Activated CD4-positive, alpha-beta T cell treated with anti-CD3 and anti-CD28 coated beads, Interleukin-2, amount 50 U/mL, for 24 hours (primary cell): ENCODE results near the gene PDGFD.

ENCODE experiments used
- DNase-seq, 2 donors: peaks; one replicate each; pipeline ENCODE4 v3.0.0-alpha.2; 2020; ENCODE audit warnings: low read depth in 1 of 2, low spot score in 1 of 2

PDGFD gene

DNA sequence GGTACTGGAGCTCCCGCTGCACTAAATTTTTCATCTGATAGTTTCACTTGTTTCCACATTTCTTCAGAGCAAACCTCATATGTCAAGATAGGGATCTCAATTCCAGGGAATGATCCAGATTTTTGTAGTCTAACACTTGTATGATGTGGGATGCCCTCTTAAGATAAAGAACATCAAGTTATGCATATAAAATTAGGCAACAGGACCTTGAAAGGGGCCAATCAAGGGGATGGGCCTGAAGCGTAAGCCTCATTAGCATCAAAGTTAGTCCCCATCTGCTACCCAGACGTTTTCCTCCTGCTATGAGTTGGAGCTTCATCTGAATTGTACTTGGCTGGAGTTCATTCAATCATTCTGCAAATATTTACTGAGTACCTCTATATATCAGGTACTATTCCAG is 17.5 kb downstream of the PDGFD start:
- no peak for DNase-seq

DNA sequence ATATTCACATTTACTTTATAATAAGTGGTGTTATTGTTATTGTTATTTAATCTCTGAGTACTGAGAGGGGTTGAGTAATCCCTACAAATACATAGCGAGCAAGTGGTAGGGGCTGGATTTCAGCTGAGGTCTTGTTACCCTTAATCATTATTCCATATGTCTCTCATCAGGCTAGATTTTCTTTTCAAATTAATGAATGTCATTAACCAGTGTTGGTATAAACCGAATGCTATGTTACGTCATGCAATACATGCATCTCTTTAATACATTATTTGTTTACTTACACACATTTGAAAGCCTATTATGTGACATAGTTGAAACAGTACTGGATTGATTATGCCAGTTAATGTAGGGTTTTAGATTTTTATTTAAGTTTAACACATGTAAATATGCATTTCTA is 18.9 kb downstream of the PDGFD start:
- DNase-seq = no peak

DNA sequence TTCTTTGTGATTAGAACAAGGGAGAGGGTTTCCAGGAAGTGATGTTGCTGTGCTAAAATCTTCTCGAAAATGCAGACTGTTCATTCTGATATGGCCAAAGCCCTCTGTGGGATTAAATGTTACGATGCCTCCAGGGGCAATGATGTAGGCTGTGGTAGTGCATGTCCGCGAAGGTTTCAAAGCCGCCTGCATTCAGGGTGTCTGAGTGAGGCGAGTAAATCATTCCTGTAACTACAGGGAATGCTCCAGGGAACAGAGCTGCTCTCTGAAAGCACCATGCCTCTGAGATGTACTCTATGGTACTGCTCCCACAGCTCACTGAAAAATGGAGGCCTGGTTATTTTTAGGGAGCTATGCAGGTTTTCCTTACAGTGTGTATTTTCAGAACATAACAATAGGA is 21.2 kb downstream of the PDGFD start:
- DNase-seq = no peak

DNA sequence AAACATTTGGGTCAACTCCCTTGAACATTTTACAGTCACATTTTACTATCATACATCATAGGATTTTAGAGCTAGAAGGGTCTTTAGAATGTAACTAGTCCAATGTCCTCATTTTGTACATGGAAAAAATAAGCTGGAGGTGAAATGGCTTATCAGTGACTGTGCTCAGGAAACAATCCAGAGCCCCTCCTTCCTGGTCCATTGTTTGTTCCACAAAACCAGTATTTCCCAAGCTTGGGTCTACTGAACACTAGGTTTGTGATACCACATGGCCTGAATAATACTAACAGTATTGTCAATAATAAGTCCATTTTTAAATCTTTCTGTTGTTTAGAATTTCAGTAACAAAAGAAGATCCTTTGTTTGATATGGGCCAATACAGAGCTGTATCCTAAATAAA is 27.1 kb downstream of the PDGFD start:
- no peak for DNase-seq

DNA sequence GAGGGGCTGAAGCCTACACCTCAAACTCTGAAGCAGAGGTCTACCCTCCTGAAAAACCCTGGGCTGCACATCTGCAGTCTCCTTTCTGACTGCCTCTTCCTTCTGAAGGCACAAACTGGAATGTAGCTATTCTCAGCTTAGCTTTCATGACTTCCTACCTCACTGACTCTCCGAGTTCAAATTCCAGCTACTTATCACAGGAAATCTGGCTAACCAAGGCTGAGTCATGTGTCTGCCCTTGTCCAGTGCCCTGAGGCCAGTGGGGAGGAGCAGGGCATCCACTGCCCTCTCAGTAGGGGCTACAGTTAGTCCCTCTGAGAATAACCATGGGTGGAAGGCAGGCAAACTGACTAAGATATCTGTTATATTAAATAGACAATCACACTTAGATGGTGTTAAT is 29.2 kb downstream of the PDGFD start:
- no peak for DNase-seq

DNA sequence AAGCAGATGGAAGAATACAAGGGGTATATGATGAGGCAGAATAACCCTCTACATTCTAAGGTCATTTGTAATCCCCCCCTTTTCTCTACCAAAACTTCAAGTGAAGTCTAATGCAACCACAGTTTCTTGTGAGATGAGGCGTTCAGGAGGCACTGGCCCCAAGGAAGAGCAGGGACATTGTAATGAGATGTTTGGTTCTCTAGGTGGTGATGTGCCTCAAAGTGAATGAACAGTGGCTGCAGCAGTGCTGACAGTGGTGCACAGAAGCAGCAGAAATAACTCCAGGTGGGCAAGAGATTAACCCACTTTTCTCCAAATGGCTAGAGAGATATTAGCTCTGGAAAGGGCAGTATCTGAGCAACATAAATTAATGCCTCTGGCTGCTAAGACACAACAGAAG is 33.8 kb downstream of the PDGFD start:
- no peak for DNase-seq

DNA sequence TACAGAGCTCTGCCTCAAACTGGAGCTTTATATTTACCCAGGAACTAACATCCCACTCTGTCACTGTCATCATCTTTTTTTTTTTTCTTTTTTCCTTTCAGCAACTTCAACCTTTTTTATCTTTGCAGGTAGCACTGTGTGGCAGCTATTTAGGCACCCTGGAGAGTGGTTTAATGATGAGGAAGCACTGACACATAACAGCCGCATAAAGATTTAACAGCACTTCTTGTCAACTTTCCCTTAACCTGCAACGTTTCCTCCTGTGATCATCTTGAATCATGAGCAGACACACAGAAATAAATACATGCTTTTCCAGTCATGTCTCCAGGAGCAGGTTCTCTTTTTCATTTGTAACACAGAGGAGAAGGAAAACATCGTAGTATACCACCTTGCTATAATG is 34.8 kb downstream of the PDGFD start:
- DNase-seq = no peak

DNA sequence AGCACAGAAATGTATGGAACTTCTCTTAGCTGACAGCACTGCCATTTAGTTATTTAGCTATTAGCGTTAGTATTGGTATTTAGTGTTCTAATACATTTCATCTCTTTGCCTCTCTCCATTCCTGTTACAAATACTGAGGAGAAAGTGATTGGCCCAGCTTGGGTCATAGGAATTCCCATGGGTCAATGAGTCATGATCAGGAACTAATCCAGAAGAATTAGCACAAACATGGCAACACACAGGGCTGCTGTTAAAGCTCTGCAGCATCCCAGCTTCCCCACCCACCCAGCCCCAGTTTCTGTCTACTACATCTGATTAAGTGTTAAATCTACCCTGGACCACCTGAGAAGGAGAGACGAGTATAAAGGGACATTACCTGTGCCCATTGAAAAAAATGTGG is 36.1 kb downstream of the PDGFD start:
- no peak for DNase-seq

DNA sequence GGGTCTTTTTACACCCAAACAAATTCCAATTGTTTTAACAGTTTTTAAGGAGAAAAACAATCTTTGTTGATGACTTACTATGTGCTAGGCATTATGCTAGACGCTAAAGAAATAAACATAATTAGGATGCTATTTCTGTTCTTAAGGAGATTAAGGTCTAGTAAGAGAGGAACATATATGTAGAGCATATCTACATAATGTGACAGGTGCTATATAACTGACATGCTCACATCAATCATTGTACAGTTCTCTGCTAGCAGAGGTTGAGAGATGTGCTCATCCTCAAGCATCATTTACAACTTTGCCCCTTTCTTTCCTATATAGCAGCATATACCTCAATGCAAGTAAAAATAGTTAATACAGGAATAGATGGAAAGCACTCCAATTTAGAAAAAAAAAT is 37.5 kb downstream of the PDGFD start:
- no peak for DNase-seq

DNA sequence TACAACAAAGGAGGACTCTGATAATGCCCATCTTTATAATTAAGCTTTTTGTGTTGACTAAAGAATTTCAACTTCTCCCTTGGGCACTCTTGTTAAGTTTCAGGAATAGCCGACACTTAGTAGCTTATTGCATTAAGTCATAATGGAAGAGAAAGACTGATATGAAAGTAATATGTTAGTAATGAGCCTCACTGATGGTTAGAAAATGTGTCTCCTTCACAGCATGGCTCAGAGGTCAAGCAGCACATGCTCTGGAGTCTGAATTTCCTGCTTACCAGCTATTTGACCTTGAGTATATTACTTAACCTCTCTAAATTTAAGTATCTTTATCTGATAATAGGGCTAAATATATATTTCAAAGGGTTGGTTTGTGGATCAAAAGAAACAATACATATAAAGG is 39.0 kb downstream of the PDGFD start:
- no peak for DNase-seq

DNA sequence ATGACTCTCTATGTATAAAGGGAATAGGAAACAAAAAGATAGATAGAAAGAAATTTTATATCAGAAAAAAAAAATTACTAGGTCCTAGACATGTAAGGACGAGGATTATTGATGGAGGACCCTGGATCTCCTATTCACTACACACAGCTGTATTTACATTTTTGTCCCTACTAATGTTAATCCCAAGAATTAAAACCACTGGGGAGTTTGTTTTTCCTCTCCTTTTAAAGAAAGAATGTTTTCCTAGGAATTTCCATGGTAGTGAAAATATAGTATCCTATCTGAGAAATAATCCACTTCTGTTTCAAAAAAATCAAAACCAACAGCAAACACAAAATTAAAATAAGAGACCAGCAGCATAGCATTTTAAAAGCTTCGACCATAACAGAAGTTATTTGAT is 41.1 kb downstream of the PDGFD start:
- no peak for DNase-seq

DNA sequence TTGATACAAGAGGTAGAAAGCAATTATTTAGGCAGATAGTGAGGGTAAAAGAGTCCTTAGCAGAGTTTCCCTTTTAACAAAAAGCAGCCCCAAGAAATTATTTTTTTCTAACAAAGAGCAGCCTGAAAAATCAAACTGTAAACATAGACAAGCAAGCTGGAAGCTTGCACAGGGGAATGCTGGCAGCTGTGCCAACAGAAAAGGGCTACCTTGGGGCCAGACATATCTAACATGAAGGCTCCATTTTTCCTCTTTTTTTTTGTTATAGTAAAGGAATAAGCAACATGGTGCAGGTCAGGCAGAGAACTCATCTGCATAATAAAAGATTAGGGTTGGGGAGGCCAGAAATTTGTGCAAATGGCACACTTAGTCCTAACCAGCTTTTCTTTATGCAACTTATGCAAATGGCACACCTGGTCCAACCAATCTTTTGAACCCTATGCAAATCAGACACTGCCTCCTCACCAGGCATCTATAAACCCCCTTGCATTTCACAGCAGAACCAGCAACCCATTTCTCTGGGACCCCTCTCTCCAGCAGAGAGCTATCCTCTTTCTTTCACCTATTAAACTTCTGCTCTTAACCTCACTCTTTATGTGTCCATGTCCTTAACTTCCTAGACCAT is 41.8 kb downstream of the PDGFD start:
- DNase-seq = no peak

DNA sequence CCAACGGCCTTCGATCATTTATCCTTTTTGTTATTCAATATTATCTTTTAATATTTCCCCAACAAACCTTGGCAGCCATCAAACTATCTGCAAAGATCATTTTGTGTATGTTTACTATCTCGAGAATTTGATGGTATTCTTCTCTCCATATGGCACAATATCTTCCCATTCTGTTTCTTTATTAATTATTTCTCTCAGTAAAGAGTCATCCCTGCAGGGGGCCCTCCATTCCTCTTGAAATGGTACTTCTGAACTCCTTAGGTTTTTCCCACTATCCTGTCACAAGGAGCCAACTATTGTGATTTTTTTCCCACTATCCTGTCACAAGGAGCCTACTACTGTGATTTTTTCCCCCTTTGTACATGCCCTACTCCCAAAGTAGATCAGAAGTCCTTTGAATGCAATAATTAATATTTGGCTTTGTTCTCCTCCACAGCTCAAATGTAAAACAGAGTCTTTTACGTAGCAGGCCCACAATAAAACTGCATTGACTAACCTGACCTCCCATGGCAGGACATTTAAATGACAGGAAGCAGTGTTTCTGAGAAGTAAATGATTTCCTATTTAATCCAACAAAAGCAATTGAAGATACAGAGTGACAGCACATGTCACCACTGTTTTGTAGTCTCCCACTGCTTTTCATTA is 43.3 kb downstream of the PDGFD start:
- no peak for DNase-seq

DNA sequence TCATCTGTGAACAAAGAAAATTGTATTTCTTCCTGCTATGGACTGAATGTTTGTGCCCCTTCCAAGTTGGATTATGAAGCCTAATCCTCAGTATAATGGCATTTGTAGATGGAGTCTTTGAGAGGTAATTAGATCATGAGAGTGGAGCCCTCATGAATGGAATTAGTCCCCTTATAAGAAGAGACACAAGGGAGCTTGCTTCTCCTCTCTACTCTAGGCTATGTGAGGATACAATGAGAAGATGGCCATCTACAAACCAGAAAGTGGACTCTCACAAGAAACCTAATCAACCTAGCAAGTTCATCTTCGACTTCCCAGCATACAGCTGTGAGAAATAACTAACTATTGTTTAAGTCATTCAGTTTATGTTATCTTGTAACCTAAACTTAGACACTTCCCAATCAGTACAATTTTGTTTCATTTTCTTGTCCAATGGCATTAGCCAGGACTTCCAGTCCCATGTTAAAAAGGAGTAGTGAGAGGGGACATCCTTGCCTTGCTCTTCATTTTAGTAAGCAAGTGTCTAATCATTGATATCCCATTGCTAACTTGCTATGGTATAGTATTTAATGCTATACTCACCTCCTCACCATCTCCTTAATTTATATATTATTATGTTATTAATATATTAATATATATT is 45.7 kb downstream of the PDGFD start:
- no peak for DNase-seq

DNA sequence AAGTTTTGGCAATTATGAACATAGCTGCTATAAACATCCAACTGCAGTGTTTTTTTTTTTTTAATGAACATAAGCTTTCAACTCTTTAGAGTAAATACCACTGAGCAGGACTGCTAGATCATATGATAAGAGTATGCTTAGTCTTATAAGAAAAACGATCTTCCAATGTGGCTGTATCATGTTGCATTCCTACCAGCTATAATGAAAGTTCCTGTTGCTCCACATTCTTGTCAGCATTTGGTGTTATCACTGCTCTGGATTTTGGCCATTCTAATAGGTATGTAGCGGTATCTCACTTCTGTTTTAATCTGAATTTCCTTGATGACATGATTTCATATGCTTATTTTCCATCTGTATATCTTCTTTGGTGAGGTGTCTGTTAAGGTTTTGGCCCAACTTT is 50.4 kb downstream of the PDGFD start:
- DNase-seq = no peak

DNA sequence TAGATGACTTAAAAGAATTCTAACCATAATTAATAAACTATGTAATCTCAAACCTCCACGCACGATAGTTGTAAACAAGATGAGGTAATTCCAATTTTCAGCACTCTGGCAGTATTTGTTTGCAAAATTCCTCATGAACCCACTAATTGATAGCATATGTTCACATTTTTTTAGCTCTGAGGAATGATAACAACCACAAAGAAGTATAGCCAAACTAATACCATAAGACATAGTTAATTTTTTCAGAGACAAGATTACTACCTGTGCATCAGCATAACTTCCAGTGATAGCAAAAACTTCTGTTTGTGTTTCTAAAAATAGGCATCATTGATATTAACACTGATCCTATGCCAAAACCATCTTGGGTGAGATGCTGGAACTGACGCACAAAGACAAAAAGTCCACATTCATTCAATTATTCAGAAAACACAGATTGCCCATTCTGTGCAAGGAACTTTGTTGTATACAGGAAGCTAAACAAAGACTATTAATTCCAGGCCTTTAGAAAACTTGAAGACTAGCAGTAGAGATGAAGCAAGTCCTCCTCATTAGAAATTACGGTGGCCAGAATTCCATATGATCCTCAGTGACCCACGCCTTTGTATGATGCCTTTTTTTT is 57.7 kb downstream of the PDGFD start:
- no peak for DNase-seq

DNA sequence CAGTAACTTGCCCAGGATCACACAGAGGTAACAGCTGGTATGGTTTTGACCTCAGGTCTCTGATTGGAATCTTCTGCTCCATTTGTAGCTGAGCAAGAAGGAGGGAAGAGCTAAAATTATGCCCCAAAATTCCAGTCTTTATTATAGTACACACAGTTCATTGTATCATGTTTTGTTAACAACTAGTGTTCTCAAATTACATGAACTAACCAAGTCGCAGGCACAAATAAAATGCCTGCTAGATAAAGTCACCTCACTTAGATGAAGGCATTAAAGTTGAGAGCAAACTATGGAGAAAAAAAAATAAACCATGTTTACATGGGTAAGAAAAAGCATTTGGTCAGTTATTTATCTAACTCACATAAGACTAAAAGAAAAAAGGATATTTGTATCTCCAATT is 58.8 kb downstream of the PDGFD start:
- no peak for DNase-seq

DNA sequence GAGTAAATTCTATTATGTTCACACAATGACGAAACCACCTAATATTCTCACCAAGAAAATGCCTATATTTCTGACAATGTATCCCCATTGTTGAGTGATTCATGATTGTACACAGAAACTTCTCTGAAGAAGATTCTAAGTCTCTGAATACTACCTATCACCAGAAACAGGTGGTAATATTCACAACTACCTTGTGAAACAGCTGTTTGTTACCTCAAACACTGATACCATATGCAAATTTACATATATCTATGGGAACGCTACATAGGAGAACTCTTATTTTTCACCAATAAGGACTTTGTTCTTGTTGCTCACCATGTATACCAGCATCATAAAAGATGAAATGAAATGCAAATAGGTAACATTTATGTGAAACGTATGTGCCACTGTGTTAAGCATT is 59.3 kb downstream of the PDGFD start:
- no peak for DNase-seq

DNA sequence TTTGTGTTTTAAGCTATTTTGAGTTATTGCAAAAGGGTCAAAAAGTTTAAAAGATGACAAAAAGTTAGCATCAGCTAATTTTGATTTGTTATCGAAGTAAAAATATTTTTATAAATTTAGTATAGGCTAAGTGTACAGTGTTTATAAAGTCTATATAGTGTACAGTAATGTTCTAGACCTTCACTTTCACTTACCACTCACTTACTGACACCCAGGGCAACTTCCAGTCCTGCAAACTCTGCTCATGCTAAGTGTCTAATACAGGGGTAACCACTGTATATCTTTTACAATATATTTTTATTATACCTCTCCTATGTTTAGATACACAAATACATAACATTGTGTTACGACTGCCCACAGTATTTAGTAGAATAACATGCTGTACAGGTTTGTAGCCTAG is 59.7 kb downstream of the PDGFD start:
- no peak for DNase-seq

DNA sequence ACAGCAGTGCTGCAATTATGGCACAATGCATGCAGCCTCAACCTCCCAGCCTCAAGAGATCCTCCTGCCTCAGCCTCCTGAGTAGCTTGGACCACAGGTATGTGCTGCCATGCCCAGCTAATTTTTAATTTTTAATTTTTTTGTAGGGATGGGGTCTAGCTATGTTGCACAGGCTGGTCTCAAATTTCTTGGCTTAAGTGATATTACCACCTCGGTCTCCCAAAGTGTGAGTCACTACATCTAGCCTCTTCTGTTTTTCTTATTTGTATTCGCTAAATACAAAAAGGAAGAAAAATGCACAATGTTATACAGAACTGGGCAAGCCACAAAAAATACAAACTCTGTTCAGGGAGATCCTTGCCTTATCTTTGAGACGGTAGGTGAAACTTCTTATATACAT is 65.4 kb downstream of the PDGFD start:
- no peak for DNase-seq

DNA sequence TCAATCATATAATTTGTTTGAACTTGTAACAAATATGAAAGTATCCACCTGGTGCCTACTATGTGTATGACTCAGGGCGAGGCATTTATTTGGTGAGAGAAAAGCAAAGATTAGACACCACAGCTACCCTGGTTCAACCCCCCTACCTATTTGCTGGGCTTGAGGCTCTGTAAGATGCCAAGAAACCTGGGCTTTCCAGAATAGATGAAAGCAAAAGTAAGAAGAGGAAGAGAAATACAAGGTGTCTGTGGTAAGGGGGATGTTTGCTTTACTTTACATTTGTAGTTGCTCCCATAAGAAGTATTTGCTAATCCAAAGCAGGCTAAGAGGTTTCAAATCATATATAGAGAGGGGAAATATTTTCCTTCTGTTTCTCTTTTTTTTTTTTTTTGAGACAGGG is 65.8 kb downstream of the PDGFD start:
- DNase-seq = no peak

DNA sequence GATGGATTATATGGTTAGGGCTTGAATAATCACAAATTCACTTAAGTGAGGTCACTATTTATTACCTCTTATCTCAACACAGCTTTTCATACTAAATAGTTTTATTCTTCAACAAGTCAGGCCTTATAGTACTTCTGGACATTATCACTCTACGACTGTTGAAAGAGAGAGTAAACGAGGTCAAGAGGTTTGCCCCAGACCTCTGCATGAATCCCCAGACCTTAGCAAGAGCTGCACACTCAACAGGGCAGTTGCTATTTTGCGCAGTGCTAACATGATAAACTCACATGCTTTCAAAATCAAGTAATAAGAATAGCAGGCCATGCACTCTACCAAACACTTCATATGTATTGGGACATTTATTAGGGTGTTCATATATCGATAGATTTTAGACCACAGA is 67.0 kb downstream of the PDGFD start:
- DNase-seq = no peak

DNA sequence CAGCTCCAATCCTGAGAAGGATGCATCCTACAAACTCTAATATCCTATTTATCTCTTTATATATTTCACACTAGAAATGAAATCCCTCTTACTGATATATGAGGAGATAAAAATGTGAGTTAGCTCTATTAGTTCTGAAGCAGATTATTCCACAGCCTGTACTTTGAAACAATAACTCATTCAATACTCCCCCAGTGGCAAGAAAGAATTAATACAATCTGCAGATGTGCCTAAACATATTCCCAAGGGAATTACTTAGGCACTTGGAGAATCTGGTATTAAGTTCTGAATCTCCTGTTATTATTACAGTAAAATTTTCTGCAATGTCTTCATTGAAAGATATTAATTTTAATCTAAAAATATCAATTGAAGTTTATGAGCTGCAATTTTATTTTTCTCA is 68.2 kb downstream of the PDGFD start:
- no peak for DNase-seq
